ENCODE measurements around the gene CARS1.

DNA sequence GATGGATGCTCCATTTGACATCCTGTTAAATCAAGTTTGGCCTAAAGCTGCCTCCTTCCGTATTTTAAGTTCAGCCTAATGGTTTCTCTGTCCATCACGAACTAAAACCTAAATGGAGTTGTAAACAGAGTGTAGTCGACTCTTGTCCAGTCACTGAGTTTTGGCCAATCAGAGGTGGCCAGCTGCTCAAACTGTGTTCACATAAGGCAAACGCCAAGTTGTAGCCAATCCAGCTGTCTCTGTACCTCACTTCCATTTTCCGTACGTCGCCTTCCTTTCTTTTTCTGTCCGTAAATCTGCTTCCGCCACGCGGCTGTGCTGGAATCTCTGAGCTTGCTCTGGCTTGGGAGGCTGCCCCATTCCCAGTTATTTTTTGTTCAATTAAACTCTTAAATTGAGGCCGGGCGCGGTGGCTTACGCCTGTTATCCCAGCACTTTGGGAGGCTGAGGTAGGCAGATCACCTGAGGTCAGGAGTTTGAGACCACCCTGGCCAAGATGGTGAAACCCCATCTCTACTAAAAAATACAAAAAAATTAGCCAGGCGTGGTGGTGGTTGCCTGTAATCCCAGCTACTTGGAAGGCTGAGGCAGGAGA, 20.7 kb upstream of the CARS1 start:
- TF ChIP-seq, protein P1, sequence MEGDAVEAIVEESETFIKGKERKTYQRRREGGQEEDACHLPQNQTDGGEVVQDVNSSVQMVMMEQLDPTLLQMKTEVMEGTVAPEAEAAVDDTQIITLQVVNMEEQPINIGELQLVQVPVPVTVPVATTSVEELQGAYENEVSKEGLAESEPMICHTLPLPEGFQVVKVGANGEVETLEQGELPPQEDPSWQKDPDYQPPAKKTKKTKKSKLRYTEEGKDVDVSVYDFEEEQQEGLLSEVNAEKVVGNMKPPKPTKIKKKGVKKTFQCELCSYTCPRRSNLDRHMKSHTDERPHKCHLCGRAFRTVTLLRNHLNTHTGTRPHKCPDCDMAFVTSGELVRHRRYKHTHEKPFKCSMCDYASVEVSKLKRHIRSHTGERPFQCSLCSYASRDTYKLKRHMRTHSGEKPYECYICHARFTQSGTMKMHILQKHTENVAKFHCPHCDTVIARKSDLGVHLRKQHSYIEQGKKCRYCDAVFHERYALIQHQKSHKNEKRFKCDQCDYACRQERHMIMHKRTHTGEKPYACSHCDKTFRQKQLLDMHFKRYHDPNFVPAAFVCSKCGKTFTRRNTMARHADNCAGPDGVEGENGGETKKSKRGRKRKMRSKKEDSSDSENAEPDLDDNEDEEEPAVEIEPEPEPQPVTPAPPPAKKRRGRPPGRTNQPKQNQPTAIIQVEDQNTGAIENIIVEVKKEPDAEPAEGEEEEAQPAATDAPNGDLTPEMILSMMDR (IDR thresholded peaks at IDR 0.05): no peak
- no peak for TF ChIP-seq POLR2A (IDR thresholded peaks at IDR 0.05)
- no peak for TF ChIP-seq POLR2AphosphoS5 (IDR thresholded peaks at IDR 0.05)
